ENCODE measurements around the gene SPHK1.

- TF ChIP-seq, protein P1, sequence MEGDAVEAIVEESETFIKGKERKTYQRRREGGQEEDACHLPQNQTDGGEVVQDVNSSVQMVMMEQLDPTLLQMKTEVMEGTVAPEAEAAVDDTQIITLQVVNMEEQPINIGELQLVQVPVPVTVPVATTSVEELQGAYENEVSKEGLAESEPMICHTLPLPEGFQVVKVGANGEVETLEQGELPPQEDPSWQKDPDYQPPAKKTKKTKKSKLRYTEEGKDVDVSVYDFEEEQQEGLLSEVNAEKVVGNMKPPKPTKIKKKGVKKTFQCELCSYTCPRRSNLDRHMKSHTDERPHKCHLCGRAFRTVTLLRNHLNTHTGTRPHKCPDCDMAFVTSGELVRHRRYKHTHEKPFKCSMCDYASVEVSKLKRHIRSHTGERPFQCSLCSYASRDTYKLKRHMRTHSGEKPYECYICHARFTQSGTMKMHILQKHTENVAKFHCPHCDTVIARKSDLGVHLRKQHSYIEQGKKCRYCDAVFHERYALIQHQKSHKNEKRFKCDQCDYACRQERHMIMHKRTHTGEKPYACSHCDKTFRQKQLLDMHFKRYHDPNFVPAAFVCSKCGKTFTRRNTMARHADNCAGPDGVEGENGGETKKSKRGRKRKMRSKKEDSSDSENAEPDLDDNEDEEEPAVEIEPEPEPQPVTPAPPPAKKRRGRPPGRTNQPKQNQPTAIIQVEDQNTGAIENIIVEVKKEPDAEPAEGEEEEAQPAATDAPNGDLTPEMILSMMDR (conservative IDR thresholded peaks at IDR 0.05; ENCODE audit: low read length): no peak
- TF ChIP-seq EZH2phosphoT487 (IDR thresholded peaks at IDR 0.05; ENCODE audit: borderline replicate concordance, low read depth, low read length): no peak
Measured at GRCh38 chr17:76405607-76405966, 21.2 kb downstream of the SPHK1 start.
